A673 (cell line): ENCODE measurements around the gene LCT. TPM values are rescaled to one million over a fixed set of nuclear protein-coding genes. Genes with fewer than 3 reads are reported as not detected.

Experiments used
- BruUV-seq: library from RNA; stranded (reverse); fragments of 400-500 nt; replicated peaks from 2 replicates; lab custom pipeline; 2021; lab: Mats Ljungman, UMichigan
- CTCF ChIA-PET: fragments of 300-600 bp; sonication (Branson Sonifier 250); formaldehyde crosslinking; loops from one replicate; lab custom pipeline; 2022; ENCODE audit warnings: antibody characterized with exemption; lab: Charles Lee
- POLR2A ChIA-PET: fragments of 300-600 bp; sonication (Branson Sonifier 250); formaldehyde crosslinking; loops from one replicate; lab custom pipeline; 2022; ENCODE audit warnings: antibody characterized with exemption; ENCODE audit not compliant: low non-redundant PET; lab: Charles Lee
- DNase-seq: peaks from one replicate; pipeline ENCODE4 v3.0.0-alpha.2; 2015; ENCODE audit warnings: low spot score
- H3K27ac ChIP-seq: fragments of 200-600 bp; sonication (generic); 2 replicates; pipeline ENCODE4 v1.5.1; 2016; ENCODE audit warnings: mixed run types, low read depth, mild to moderate bottlenecking, mixed read lengths, antibody characterized with exemption, low read length; ENCODE audit not compliant: poor library complexity, severe bottlenecking
- H3K27me3 ChIP-seq: fragments of 200-600 bp; sonication (generic); replicated peaks from 2 replicates; pipeline ENCODE4 v1.6.1; 2017; ENCODE audit warnings: mixed run types, low read depth, mild to moderate bottlenecking, mixed read lengths, antibody characterized with exemption, low read length; ENCODE audit not compliant: insufficient read depth, poor library complexity
- H3K36me3 ChIP-seq: fragments of 200-600 bp; sonication (generic); 2 replicates; pipeline ENCODE4 v1.6.1; 2016; ENCODE audit warnings: mixed run types, mild to moderate bottlenecking, mixed read lengths, antibody characterized with exemption, low read length; ENCODE audit not compliant: insufficient read depth, poor library complexity, severe bottlenecking
- H3K4me1 ChIP-seq: fragments of 200-600 bp; sonication (generic); 2 replicates; pipeline ENCODE4 v1.6.1; 2017; ENCODE audit warnings: mixed run types, mild to moderate bottlenecking, mixed read lengths, antibody characterized with exemption, low read length; ENCODE audit not compliant: insufficient read depth, poor library complexity, severe bottlenecking
- H3K4me3 ChIP-seq: fragments of 200-600 bp; sonication (generic); 2 replicates; pipeline ENCODE4 v1.5.1; 2016; ENCODE audit warnings: low read depth, mixed run types, mild to moderate bottlenecking, mixed read lengths, low read length; ENCODE audit not compliant: poor library complexity, severe bottlenecking
- H3K9me3 ChIP-seq: fragments of 200-600 bp; sonication (generic); 2 replicates; pipeline ENCODE4 v1.6.1; 2016; ENCODE audit warnings: mixed run types, low read depth, mild to moderate bottlenecking, mixed read lengths, antibody characterized with exemption, low read length; ENCODE audit not compliant: poor library complexity, severe bottlenecking
- CTCF ChIP-seq: fragments of 300-800, 200-600 bp; sonication (generic); conservative IDR thresholded peaks from 2 replicates; pipeline ENCODE4 v1.5.1; 2017; ENCODE audit warnings: low read depth, mild to moderate bottlenecking, antibody characterized with exemption, low read length, moderate library complexity, mixed read lengths
- EZH2 ChIP-seq: fragments of 200-600 bp; sonication (generic); IDR thresholded peaks from 2 replicates; pipeline ENCODE4 v1.6.1; 2017; ENCODE audit warnings: borderline replicate concordance, low read depth, mild to moderate bottlenecking, mixed read lengths, antibody characterized with exemption, low read length; ENCODE audit not compliant: poor library complexity, severe bottlenecking
- intact Hi-C: fragments of 100-400 bp; cut with micrococcal nuclease; formaldehyde crosslinking; loops from one replicate; pipeline ENCODE4 v1.10.0; 2022; ENCODE audit not compliant: unreplicated experiment
- total RNA-seq: library from RNA; stranded (reverse); gene quantifications from 2 replicates; pipeline ENCODE4 v1.2.3, GENCODE V29; 2021

The LCT gene
- total RNA-seq, 1 experiment from 2014 or later: 0.39 TPM

GRCh38 chr2:135755573-135755972 is 81.4 kb downstream of the LCT start:
- TF ChIP-seq CTCF (no peak), EZH2 (no peak)
- Histone ChIP-seq H3K9me3 (peaks cover 18% of the 10 kb centered on the region), H3K27ac (no peak overlapping the region), H3K36me3 (peaks cover 80% of the 10 kb centered on the region), H3K4me1 (no peaks in the 10 kb centered on the region), H3K27me3 (no peaks in the 10 kb centered on the region), H3K4me3 (no peak overlapping the region)
- intact Hi-C loops: no loop called here
- POLR2A ChIA-PET: no interaction called here
- no peak for DNase-seq
- BruUV-seq: no TSS peak
- CTCF ChIA-PET: no interaction called here

GRCh38 chr2:135745545-135745944 is 91.4 kb downstream of the LCT start:
- DNase-seq: peak; percentile 30
- Histone ChIP-seq H3K9me3 (no peaks in the 10 kb centered on the region), H3K4me1 (peaks cover 17% of the 10 kb centered on the region), H3K36me3 (peaks cover 40% of the 10 kb centered on the region), H3K27me3 (no peaks in the 10 kb centered on the region), H3K27ac (no peak overlapping the region), H3K4me3 (no peak overlapping the region)
- ChIA-PET CTCF (no interaction called here), POLR2A (no interaction called here)
- BruUV-seq: no TSS peak
- intact Hi-C loops: no loop called here
- TF ChIP-seq CTCF (no peak), EZH2 (no peak)

- H3K27ac ChIP-seq: no peak overlapping the region
- DNase-seq: peak; percentile 66
- no peak overlapping the region for H3K4me3 ChIP-seq
These were observed 92.1 kb downstream of the LCT start for GRCh38 chr2:135744760-135745314.

More at GRCh38 chr2:135744760-135745314, 92.1 kb downstream of the LCT start:
- no TSS peak for BruUV-seq
- POLR2A ChIA-PET: no interaction called here
- intact Hi-C loops: no loop called here
- peaks cover 17% of the 10 kb centered on the region for H3K4me1 ChIP-seq
- H3K9me3 ChIP-seq: no peaks in the 10 kb centered on the region
- H3K27me3 ChIP-seq: no peaks in the 10 kb centered on the region
- CTCF ChIA-PET: no interaction called here
- H3K36me3 ChIP-seq: peaks cover 37% of the 10 kb centered on the region
- TF ChIP-seq CTCF (peak; percentile 51), EZH2 (no peak)
